IMR-90 (cell line): ENCODE data around the gene SLC4A5. TPM values are rescaled to one million over a fixed set of nuclear protein-coding genes. Genes with fewer than 3 reads are reported as not detected.

Experiments
- ATAC-seq: fragments of 200-7000 bp; cut with Tn5 transposase; 2 replicates; pipeline ENCODE4 v1.9.1; 2020; ENCODE audit warnings: low read depth, mild to moderate bottlenecking, moderate library complexity
- BruUV-seq: library from RNA; stranded (reverse); fragments of 400-500 nt; replicated peaks from 2 replicates; lab custom pipeline; 2021; lab: Mats Ljungman, UMichigan
- CTCF ChIA-PET: fragments of 300-600 bp; formaldehyde crosslinking; extraction: SDS; loops from one replicate; lab custom pipeline; 2021; ENCODE audit warnings: antibody characterized with exemption; lab: Yijun Ruan, JAX
- POLR2A ChIA-PET: fragments of 300-600 bp; sonication (Branson Sonifier 250); formaldehyde crosslinking; loops from one replicate; lab custom pipeline; 2022; ENCODE audit warnings: antibody characterized with exemption; ENCODE audit not compliant: unreplicated experiment; lab: Charles Lee
- DNase-seq: peaks from one replicate; pipeline ENCODE4 v3.0.0; 2013
- H2AFZ ChIP-seq: replicated peaks from 2 replicates; pipeline ENCODE3; 2013; ENCODE audit warnings: low read length, mild to moderate bottlenecking; ENCODE audit not compliant: poor library complexity
- H2AK5ac ChIP-seq: 2 replicates; pipeline ENCODE4 v1.6.1; 2013; ENCODE audit warnings: low read depth, low read length, inconsistent platforms
- H2AK9ac ChIP-seq: replicated peaks from 2 replicates; pipeline ENCODE3; 2013; ENCODE audit warnings: mild to moderate bottlenecking, low read depth, low read length, moderate library complexity; ENCODE audit not compliant: poor library complexity
- H2BK120ac ChIP-seq: 2 replicates; pipeline ENCODE4 v1.6.1; 2013; ENCODE audit warnings: low read depth, low read length, inconsistent platforms
- H2BK15ac ChIP-seq: 3 replicates; pipeline ENCODE4 v1.6.1; 2013; ENCODE audit warnings: low read depth, low read length, inconsistent platforms
- H2BK20ac ChIP-seq: 2 replicates; pipeline ENCODE4 v1.6.1; 2013; ENCODE audit warnings: low read depth, mild to moderate bottlenecking, inconsistent platforms, low read length, moderate library complexity
- H2BK5ac ChIP-seq: 2 replicates; pipeline ENCODE4 v1.6.1; 2013; ENCODE audit warnings: mild to moderate bottlenecking, low read depth, low read length, inconsistent platforms; ENCODE audit not compliant: poor library complexity, severe bottlenecking
- H3K14ac ChIP-seq: replicated peaks from 2 replicates; pipeline ENCODE4 v1.6.1; 2013; ENCODE audit warnings: low read depth, low read length, inconsistent platforms
- H3K18ac ChIP-seq: 2 replicates; pipeline ENCODE4 v1.6.1; 2013; ENCODE audit warnings: low read depth, low read length, control low read depth
- H3K23ac ChIP-seq: 2 replicates; pipeline ENCODE4 v1.6.1; 2013; ENCODE audit warnings: low read depth, low read length, inconsistent platforms
- H3K27ac ChIP-seq: 2 replicates; pipeline ENCODE4 v1.5.1; 2013; ENCODE audit warnings: mild to moderate bottlenecking, control low read depth, low read length; ENCODE audit not compliant: insufficient read depth
- H3K27me3 ChIP-seq: 2 replicates; pipeline ENCODE4 v1.6.1; 2013; ENCODE audit warnings: low read length; ENCODE audit not compliant: control insufficient read depth, insufficient read depth
- H3K36me3 ChIP-seq: 2 replicates; pipeline ENCODE4 v1.6.1; 2013; ENCODE audit warnings: low read length, mixed read lengths; ENCODE audit not compliant: control insufficient read depth, insufficient read depth
- H3K4ac ChIP-seq: 2 replicates; pipeline ENCODE4 v1.6.1; 2013; ENCODE audit warnings: low read depth, low read length, inconsistent platforms
- H3K4me1 ChIP-seq: 2 replicates; pipeline ENCODE4 v1.6.1; 2013; ENCODE audit warnings: low read length, mixed read lengths; ENCODE audit not compliant: control insufficient read depth, insufficient read depth
- H3K4me2 ChIP-seq: 2 replicates; pipeline ENCODE4 v1.6.1; 2013; ENCODE audit warnings: low read depth, mild to moderate bottlenecking, control low read depth, low read length, moderate library complexity
- H3K4me3 ChIP-seq: 2 replicates; pipeline ENCODE4 v1.5.1; 2013; ENCODE audit warnings: low read depth, mild to moderate bottlenecking, control low read depth, low read length, moderate library complexity; ENCODE audit not compliant: insufficient read depth
- H3K56ac ChIP-seq: 2 replicates; pipeline ENCODE4 v1.6.1; 2013; ENCODE audit warnings: low read length, inconsistent platforms; ENCODE audit not compliant: insufficient read depth; ENCODE audit errors: extremely low read depth
- H3K79me1 ChIP-seq, 2 experiments: 2 replicates each; pipeline ENCODE4 v1.6.1; 2013; ENCODE audit warnings: low read length in 2 of 2, inconsistent platforms in 1 of 2, low read depth in 1 of 2
- H3K9ac ChIP-seq: 2 replicates; pipeline ENCODE4 v1.6.1; 2013; ENCODE audit warnings: low read depth, low read length, control low read depth
- H3K9me1 ChIP-seq: 2 replicates; pipeline ENCODE4 v1.6.1; 2013; ENCODE audit warnings: low read length, inconsistent platforms; ENCODE audit not compliant: insufficient read depth
- H3K9me3 ChIP-seq: 2 replicates; pipeline ENCODE4 v1.6.1; 2013; ENCODE audit warnings: low read length; ENCODE audit not compliant: control insufficient read depth, insufficient read depth
- H4K20me1 ChIP-seq: 2 replicates; pipeline ENCODE4 v1.6.1; 2013; ENCODE audit warnings: low read length, inconsistent platforms; ENCODE audit not compliant: insufficient read depth
- H4K5ac ChIP-seq: 2 replicates; pipeline ENCODE4 v1.6.1; 2013; ENCODE audit warnings: mild to moderate bottlenecking, low read depth, low read length, control low read depth
- H4K8ac ChIP-seq, 2 experiments: 2 replicates each; pipeline ENCODE4 v1.6.1; 2013; ENCODE audit warnings: low read depth in 2 of 2, low read length in 2 of 2, control low read depth in 1 of 2, inconsistent platforms in 1 of 2
- H4K91ac ChIP-seq: 2 replicates; pipeline ENCODE4 v1.6.1; 2013; ENCODE audit warnings: low read depth, low read length, inconsistent platforms; ENCODE audit not compliant: insufficient read depth
- MAZ ChIP-seq: IDR thresholded peaks from 2 replicates; pipeline ENCODE4 v1.6.1; 2012; ENCODE audit warnings: low read depth, mild to moderate bottlenecking, low read length, improper control_type of control experiment, moderate library complexity, borderline replicate concordance
- POLR2A ChIP-seq: IDR thresholded peaks from 2 replicates; pipeline ENCODE4 v1.6.1; 2012; ENCODE audit warnings: mild to moderate bottlenecking, low read depth, low read length
- RCOR1 ChIP-seq: IDR thresholded peaks from 2 replicates; pipeline ENCODE4 v1.6.1; 2012; ENCODE audit warnings: mild to moderate bottlenecking, low read length, improper control_type of control experiment; ENCODE audit not compliant: insufficient replicate concordance
- SMC3 ChIP-seq: fragments of 150-350 bp; IDR thresholded peaks from 2 replicates; pipeline ENCODE4 v1.6.1; 2016; ENCODE audit warnings: low read depth, mild to moderate bottlenecking, antibody characterized with exemption, low read length, moderate library complexity
- WGBS, 2 experiments: methylation state at CpG; one replicate each; pipeline versions ENCODE4 v1.1.5 to v1.1.7; 2013; ENCODE audit warnings: missing lambda C conversion rate in 2 of 2; ENCODE audit not compliant: insufficient read length in 1 of 2; ENCODE audit errors: extremely low coverage in 2 of 2; 5-methylcytosine and 5-hydroxymethylcytosine counted together
- dilution Hi-C: fragments of 300-500 bp; cut with HindIII; formaldehyde crosslinking; loops from one replicate; pipeline ENCODE4 v1.14.3; 2018; ENCODE audit warnings: low sequenced_read_pairs; ENCODE audit not compliant: unreplicated experiment
- in situ Hi-C: fragments of 300-500 bp; cut with MboI; formaldehyde crosslinking; loops from 3 replicates; pipeline ENCODE4 v1.14.3; 2019; ENCODE audit warnings: low sequenced_read_pairs, inconsistent platforms, mixed read lengths
- intact Hi-C: fragments of 100-400 bp; cut with micrococcal nuclease; formaldehyde crosslinking; loops from 2 replicates; pipeline ENCODE4 v1.10.0; 2022
- polyA plus RNA-seq, 3 experiments: library from polyadenylated mRNA; depleted of rRNA; stranded (reverse); fragments of >200 nt; gene quantifications; 2 replicates each; pipeline ENCODE4 v1.2.3, GENCODE V29; 2012; ENCODE audit warnings: low replicate concordance in 1 of 3
- total RNA-seq: library from RNA; depleted of rRNA; stranded (reverse); fragments of >200 nt; gene quantifications from 2 replicates; pipeline ENCODE4 v1.2.3, GENCODE V29; 2012

SLC4A5 gene
- total and polyA plus RNA-seq, 2 of the 4 experiments (the other 2 are of a cell fraction), result 0.18 to 0.22 TPM

GRCh38 chr2:74375838-74376237 lies 32.6 kb upstream of the SLC4A5 start:
- no peaks in the 10 kb centered on the region for H3K9me3 ChIP-seq
- peaks cover 46% of the 10 kb centered on the region for H4K20me1 ChIP-seq
- no peak overlapping the region for H2BK20ac ChIP-seq
- no peak overlapping the region for H2BK120ac ChIP-seq
- H3K4me2 ChIP-seq, result no peak overlapping the region
- TF ChIP-seq RCOR1 (no peak), SMC3 (no peak), MAZ (no peak), POLR2A (no peak)
- H2BK5ac ChIP-seq, result no peak overlapping the region
- intact Hi-C loops, result no loop called here
- POLR2A ChIA-PET, result no interaction called here
- no peak overlapping the region for H3K18ac ChIP-seq
- peaks cover 14% of the 10 kb centered on the region for H3K4me1 ChIP-seq
- peaks cover 29% of the 10 kb centered on the region for H3K36me3 ChIP-seq
- in situ Hi-C loops, result no loop called here
- no peak overlapping the region for H4K91ac ChIP-seq
- DNase-seq, result no peak
- H3K4me3 ChIP-seq, result no peak overlapping the region
- no peak overlapping the region for H3K4ac ChIP-seq
- peaks cover 22% of the 10 kb centered on the region for H3K9me1 ChIP-seq
- no peak overlapping the region for H3K27ac ChIP-seq
- no peak overlapping the region for H2BK15ac ChIP-seq
- no TSS peak for BruUV-seq
- H2AFZ ChIP-seq, result peak overlapping the region; percentile 7
- H3K79me1 ChIP-seq, result peaks cover 26 to 84% of the 10 kb centered on the region in 2 experiments; a peak in 3 of 4 replicates
- H3K23ac ChIP-seq, result no peak overlapping the region
- no peak for ATAC-seq
- H3K14ac ChIP-seq, result no peak overlapping the region
- CTCF ChIA-PET, result no interaction called here
- no peak overlapping the region for H4K8ac ChIP-seq
- dilution Hi-C loops, result no loop called here
- H2AK5ac ChIP-seq, result no peak overlapping the region
- H3K56ac ChIP-seq, result no peak overlapping the region
- H2AK9ac ChIP-seq, result no peak overlapping the region
- H3K9ac ChIP-seq, result no peak overlapping the region
- H3K27me3 ChIP-seq, result no peaks in the 10 kb centered on the region
- no peak overlapping the region for H4K5ac ChIP-seq
- WGBS, 2 experiments, result 100% methylated on average over 1 of the region's 2 CpGs; no CpG with 5 or more reads in 1 of the 2 experiments
